AG10803 (cell line): Measurements from ENCODE around the gene DIABLO.

Source experiments
- DNase-seq: peaks from one replicate; pipeline ENCODE4 v3.0.0; 2010; ENCODE audit warnings: low read depth
- H3K4me3 ChIP-seq: 2 replicates; pipeline ENCODE4 v1.5.1; 2011; ENCODE audit warnings: mild to moderate bottlenecking, low read length, control low read depth
- TF ChIP-seq, protein P1 (sequence below): conservative IDR thresholded peaks from 2 replicates; pipeline ENCODE4 v1.5.1; 2011; ENCODE audit warnings: mild to moderate bottlenecking, low read length, control low read depth, inconsistent platforms

Gene DIABLO

DNA sequence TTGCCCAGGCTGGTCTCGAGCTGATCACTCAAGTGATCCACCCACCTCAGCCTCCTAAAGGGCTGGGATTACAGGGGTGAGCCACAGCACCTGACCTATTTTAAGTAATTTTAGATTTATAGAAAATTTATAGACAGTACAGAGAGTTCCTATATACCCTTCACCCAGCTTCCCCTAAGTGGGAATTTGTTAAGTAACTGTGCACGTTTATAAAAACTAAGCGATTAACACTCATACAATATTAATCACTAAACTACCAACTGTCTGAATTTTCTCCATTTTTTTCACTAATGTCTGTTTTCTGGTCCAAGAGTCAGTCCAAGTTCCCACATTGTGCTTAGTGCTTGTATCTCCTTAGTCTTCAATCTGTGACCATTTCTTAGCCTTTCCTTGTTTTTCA, 57.4 kb downstream of the DIABLO start:
- TF ChIP-seq, protein P1, sequence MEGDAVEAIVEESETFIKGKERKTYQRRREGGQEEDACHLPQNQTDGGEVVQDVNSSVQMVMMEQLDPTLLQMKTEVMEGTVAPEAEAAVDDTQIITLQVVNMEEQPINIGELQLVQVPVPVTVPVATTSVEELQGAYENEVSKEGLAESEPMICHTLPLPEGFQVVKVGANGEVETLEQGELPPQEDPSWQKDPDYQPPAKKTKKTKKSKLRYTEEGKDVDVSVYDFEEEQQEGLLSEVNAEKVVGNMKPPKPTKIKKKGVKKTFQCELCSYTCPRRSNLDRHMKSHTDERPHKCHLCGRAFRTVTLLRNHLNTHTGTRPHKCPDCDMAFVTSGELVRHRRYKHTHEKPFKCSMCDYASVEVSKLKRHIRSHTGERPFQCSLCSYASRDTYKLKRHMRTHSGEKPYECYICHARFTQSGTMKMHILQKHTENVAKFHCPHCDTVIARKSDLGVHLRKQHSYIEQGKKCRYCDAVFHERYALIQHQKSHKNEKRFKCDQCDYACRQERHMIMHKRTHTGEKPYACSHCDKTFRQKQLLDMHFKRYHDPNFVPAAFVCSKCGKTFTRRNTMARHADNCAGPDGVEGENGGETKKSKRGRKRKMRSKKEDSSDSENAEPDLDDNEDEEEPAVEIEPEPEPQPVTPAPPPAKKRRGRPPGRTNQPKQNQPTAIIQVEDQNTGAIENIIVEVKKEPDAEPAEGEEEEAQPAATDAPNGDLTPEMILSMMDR, result no peak
- DNase-seq, result no peak
- no peak overlapping the region for H3K4me3 ChIP-seq

DNA sequence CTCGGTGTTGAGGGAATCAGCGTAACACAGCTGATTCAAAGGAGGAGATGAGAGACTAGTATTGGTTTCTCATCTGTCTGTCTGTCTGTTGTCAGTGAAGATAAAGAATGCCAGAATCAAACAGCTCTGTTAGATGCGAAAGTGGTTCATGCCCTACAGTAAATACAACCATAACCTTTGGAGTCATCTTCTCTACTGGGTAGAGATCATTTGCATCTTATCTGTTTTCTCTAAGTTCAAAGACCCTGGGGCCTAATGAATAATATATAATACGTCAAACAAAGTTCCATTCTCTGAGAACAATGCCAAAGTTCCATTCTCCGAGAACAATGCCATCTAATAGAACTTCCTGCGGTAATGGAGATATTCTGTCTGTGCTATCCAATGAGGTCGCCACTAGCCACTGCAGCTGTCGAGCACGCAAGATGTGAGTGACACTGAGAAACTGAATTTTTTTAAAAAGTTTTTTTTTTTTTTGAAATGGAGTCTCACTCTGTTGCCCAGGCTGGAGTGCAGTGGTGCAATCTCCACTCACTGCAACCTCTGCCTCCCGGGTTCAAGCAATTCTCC, 58.4 kb downstream of the DIABLO start:
- H3K4me3 ChIP-seq, result no peak overlapping the region
- TF ChIP-seq, protein P1, result no peak
- DNase-seq, result no peak

DNA sequence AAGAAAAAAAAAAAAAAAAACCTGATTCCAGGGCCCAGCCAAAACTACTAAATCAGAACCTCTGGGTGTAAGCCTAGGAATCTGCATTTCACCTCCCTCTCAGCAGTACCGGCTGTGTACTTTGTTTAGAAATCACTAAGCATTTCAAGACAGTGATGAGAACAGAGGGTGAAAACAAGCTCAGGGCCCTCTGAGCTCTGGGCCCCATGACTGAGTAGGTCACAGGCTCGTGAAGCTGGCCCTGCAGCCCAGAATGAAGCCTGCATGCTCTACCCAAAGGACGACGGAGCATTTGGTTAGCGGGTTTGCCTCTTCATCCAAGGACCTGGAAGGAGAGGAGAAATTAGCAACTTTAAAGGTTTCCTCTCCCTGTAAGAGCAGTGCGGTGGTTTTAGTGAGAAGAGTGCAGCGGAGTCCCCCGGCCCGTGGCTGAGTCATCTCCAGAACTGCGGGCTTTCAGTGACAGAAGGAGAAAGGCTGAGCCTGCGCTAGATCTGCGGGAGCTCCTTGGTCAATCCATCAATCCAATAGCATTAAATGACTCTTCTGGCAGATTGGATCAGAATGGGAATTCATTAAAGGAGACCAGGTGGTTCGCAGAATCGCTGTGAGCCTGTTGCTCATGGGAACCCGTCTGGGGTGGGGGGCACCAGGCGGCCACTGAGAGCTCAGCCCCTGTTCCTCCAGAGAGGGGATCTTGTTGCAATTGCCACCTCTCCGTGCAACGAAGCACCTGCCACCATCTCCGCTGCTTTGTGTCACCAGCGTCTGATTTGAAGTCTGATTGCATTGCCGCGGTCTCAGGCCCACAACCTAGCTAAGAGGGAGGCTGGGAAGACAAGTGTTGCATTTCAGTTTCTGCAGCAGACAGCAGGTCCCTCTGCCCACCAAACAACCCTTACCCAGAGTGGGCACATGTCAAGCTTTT, 59.2 kb downstream of the DIABLO start:
- no peak for DNase-seq
- H3K4me3 ChIP-seq, result no peak overlapping the region
- TF ChIP-seq, protein P1, result no peak

DNA sequence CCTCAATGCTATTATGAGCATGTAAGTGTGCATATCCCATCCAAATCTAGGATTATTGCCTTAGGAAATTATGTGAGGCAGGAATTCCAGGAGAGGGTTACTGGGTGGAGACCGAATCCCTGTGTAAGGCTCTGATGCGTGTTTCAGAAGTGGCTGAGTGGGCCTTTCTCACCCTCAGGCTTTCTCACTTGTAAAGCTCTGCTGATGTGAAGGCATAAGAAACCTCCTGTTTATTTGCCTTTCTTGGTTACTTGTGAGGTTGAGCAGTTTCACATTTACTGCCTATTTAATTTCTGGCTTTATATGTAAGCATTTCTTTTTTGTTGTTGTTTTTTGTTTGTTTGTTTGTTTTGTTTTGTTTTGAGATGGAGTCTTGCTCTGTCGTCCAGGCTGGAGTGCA, 62.9 kb downstream of the DIABLO start:
- no peak for DNase-seq
- H3K4me3 ChIP-seq, result no peak overlapping the region
- TF ChIP-seq, protein P1, result no peak

DNA sequence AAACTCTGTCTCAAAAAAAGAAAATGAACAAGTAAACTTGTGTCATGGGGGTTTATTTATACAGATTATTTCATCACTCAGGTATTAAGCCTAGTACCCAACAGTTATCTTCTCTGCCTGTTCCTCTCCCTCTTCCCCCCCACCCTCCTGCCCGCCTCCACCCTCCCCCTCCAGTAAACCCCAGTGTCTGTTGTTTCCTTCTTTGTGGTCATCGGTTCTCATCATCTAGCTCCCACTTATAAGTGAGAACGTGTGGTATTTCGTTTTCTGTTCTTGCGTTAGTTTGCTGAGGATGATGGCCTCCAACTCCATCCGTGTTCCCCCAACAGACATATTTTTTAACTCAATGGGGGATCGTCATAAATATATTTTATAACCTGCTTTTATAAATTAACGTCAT, 64.2 kb downstream of the DIABLO start:
- no peak overlapping the region for H3K4me3 ChIP-seq
- no peak for DNase-seq

DNA sequence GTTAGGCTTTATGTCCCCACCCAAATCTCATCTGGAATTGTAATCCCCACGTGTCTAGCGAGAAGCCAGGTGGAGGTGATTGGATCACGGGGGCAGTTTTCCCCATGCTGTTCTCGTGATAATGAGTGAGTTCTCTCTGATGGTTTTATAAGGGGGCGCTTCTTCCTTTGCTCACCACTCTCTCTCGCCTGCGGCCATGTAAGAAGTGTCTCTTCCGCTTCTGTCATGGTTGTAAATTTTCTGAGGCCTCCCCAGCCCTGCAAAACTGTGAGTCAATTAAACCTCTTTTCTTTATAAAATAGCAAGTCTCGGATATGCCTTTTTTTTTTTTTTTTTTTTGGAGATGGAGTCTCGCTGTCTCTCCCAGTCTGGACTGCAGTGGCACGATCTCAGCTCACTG, 65.1 kb downstream of the DIABLO start:
- DNase-seq, result no peak
- TF ChIP-seq, protein P1, result no peak
- no peak overlapping the region for H3K4me3 ChIP-seq

More for the DNA sequence above, 64.2 kb downstream of the DIABLO start:
- TF ChIP-seq, protein P1, result no peak

DNA sequence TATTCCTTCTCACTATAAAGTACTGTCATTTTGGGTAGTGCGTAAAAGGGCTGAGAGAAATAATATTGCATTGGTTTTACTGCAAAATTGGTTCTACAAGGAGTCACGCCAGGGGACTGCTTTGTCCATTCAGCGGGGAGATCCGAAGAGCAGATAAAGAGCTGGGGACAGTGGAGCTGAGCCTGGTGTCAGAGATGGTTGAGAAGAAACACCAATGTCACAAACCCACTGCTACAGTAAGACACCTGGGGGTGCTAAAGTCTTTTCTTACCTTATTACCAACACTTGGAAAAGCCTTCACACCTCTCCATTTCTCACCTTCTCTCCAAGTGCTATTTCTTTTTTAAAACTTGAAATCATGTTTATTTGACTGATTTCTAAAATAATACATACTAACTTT, 66.0 kb downstream of the DIABLO start:
- H3K4me3 ChIP-seq, result no peak overlapping the region
- no peak for DNase-seq
- TF ChIP-seq, protein P1, result no peak
